Activated T-cell treated with anti-CD3 and anti-CD28 coated beads, Interleukin-2, amount 50 U/mL, for 4 hours (primary cell): ENCODE data around the gene C1QTNF5. TPM values are rescaled to one million over a fixed set of nuclear protein-coding genes. Genes with fewer than 3 reads are reported as not detected.

Source experiments
- ATAC-seq, 2 donors: fragments of 200-7000 bp; cut with Tn5 transposase; one replicate each; pipeline ENCODE4 v1.10.0; 2021
- DNase-seq: peaks from one replicate; pipeline ENCODE4 v3.0.0-alpha.2; 2020
- H3K27me3 Mint-ChIP-seq: one replicate; pipeline ENCODE4 v1.8.0; 2021; ENCODE audit warnings: low read depth, mixed read lengths
- H3K36me3 Mint-ChIP-seq: one replicate; pipeline ENCODE4 v1.8.0; 2022; ENCODE audit warnings: mixed read lengths; ENCODE audit not compliant: insufficient read depth
- H3K4me1 Mint-ChIP-seq: one replicate; pipeline ENCODE4 v1.8.0; 2021; ENCODE audit warnings: low read depth, mixed read lengths
- H3K4me3 Mint-ChIP-seq: one replicate; pipeline ENCODE4 v1.8.0; 2021; ENCODE audit warnings: mild to moderate bottlenecking, moderate library complexity, mixed read lengths
- H3K9me3 Mint-ChIP-seq: one replicate; pipeline ENCODE4 v1.8.0; 2021; ENCODE audit warnings: mixed read lengths
- total RNA-seq, 3 donors: library from RNA; stranded (reverse); gene quantifications; one replicate each; pipeline ENCODE4 v1.2.1, GENCODE V29; 2021

Gene C1QTNF5
- total RNA-seq, 3 donors from 2014 or later = not detected

DNA sequence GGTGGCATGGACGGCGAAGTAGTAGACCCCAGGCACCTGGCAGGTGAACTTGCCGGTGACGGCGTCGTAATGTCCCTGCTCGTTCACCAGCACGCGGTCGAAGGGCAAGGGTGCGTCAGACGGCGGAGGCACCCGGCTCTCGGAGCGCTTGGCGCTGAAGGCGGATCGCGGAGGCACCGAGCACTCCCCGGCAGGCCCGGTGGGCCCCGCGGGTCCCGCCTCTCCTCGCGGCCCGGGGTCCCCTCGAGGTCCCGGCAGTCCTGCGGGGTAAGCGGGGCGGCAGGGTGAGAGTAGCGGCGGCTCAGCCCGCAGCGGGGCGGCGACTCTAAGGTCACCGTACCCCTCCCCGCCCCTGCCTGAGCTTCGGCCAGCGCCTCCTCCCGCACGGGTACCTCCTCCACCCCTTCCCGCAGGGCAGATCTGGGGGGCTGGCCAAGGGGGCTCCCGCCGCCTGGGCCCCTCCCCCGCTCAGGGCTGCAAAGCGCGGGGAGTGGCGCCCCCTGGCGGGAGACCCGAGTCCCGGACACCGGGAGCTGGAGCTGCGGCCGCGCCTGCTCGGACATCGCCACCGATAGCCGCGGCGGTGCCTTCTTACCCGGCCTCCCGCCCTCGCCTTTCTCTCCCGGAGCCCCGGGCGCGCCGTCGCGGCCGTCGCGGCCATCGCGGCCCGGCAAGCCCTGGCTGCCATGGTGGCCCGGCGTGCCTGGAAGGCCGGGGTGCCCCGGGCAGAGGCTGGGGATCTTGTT, 921 bp downstream of the C1QTNF5 start:
- peaks cover 36% of the 10 kb centered on the region for H3K27me3 Mint-ChIP-seq
- ATAC-seq = peak; percentile 8 to 18
- H3K4me3 Mint-ChIP-seq = no peak overlapping the region
- peaks cover 2% of the 10 kb centered on the region for H3K36me3 Mint-ChIP-seq
- DNase-seq = no peak
- H3K4me1 Mint-ChIP-seq = peaks cover 39% of the 10 kb centered on the region
- H3K9me3 Mint-ChIP-seq = no peaks in the 10 kb centered on the region

DNA sequence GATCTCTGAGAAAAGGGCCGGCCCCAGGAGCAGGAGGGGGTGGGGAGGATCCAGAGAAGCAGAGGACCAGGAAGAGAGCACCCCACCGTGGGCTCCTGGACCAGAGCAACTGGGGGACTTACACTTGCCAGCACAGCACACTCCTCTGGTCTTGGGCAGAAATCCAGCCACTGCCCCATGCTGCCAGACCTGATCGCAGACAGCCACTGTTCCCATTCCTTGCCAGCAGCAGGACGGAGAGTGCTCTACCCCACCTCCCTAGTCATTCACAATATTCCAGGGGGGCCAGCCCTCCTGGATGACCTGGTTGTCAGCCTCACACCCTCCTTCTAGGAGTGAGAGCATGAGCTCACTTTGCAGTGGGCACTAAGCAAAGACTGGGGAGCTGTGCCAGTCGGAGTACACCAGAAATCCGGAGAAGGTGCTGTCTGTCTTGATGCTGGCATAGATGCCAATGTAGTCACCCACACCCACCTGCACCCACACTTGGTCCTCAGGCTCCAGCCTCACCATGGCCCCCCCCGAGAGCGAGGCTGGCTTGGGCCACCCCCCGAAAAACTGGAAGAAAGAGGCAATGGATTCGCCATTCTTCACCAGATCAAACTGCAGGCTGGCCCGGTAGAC, 1.6 kb downstream of the C1QTNF5 start:
- ATAC-seq = no peak
- H3K4me3 Mint-ChIP-seq = no peak overlapping the region
- H3K9me3 Mint-ChIP-seq = no peaks in the 10 kb centered on the region
- no peak for DNase-seq
- H3K4me1 Mint-ChIP-seq = peaks cover 41% of the 10 kb centered on the region
- peaks cover 33% of the 10 kb centered on the region for H3K27me3 Mint-ChIP-seq
- peaks cover 2% of the 10 kb centered on the region for H3K36me3 Mint-ChIP-seq

DNA sequence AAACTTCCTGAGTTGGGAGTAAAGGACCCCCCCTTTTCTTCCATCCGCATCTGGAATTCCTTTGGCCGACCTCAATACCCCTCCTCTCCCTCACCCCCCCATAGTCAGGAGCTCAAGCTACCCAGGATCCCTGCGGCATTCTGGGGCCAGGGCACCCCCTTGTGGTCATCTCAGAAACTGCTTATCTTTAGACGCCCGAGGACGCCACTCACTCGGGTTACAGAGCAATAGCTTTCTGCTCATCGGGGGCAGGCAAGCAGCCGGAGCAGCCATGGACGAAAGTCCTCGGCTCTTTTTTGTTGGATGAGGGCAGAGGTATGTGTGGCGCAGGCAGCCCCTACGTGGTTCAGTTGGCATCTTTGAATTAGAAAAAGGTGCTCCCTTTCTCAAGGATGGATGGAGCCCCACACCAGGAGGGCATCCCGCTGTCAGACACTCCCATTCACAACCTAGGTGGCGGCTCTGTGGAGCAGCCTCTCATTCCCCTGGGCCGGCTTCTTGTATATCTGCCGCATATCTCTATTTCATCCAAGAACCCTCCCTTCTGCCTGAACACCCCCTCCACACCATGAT, 2.3 kb downstream of the C1QTNF5 start:
- peak; percentile 61 for DNase-seq
- H3K4me1 Mint-ChIP-seq = peaks cover 43% of the 10 kb centered on the region
- peaks cover 30% of the 10 kb centered on the region for H3K27me3 Mint-ChIP-seq
- no peak overlapping the region for H3K4me3 Mint-ChIP-seq
- peaks cover 2% of the 10 kb centered on the region for H3K36me3 Mint-ChIP-seq
- no peaks in the 10 kb centered on the region for H3K9me3 Mint-ChIP-seq
- ATAC-seq = peak; percentile 41 to 43

DNA sequence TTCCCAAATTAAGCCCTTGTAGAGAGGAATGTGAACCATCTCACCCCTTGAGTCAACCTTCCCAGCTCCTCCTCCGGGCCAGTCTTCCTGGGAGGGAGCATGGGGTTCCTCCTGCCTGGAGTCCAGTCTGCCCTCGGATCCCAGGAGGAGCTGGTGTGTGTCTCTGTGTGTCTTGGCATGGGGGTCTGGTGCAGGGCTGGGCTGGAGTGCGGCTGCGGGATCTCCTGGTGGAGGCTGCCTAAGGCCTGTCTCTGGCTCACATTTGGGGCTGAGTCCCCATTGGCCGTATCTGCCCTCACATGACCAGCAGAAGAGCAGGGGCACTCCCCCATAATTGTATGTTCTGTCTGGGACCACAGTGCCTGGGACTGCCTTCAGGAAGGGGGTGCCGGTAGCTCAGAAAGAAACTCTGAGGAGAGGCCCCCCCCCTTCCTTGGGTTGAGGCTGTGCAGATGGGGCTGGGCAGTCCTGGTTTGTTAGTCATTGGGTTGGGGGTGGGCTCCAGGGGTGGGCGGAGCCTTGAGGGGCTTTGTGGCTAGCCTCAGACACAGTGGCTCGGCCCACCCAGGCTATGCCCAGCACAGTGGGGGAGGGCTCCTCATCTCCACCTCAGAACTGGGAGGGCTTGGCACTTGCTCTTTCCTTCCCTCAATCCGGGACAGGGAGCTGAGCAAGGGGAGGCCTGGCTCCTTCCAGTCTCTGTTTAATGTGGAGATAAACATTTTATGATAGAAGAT, 2.9 kb downstream of the C1QTNF5 start:
- Mint-ChIP-seq H3K4me1 (peaks cover 43% of the 10 kb centered on the region), H3K36me3 (peaks cover 2% of the 10 kb centered on the region), H3K9me3 (no peaks in the 10 kb centered on the region), H3K27me3 (peaks cover 26% of the 10 kb centered on the region), H3K4me3 (no peak overlapping the region)
- ATAC-seq (no peak), DNase-seq (no peak)

DNA sequence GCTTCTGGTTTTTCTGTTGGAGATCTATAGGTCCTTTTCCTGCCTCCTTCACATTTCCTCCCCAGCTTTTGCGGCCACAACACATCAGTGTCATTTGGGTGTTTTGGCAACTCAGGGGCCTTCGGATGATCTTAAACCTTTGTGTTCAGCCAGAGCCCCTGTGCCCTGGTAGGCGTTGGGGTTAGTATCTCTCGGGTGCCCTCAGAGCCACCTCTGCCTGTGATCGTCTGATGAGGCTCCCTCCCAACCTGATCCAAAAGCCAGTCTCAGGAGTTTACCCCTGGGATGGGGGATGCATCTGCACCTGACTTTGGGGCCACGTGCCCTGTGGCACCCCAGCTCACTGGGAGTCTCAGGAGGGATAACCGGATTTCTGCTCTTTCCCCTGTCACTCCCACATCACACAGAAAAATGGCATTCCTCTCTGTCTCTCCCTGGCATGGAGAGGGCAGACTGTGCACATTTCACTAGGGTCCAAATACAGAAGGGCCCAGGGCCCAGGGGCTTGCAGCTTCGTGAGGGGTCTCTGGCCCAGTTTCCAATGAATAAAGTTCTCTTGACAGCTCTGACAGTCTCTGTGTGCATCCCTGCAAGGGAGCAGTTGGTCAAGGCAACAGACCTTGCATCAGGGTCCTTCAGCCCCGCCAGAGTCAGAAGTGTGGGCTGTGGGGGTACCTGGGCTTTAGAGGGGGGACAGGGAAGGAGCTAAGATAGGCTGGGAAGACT, 3.8 kb downstream of the C1QTNF5 start:
- Mint-ChIP-seq H3K4me3 (peak overlapping the region; percentile 64), H3K9me3 (no peaks in the 10 kb centered on the region), H3K36me3 (peaks cover 2% of the 10 kb centered on the region), H3K4me1 (peaks cover 43% of the 10 kb centered on the region), H3K27me3 (peaks cover 23% of the 10 kb centered on the region)
- ATAC-seq (no peak), DNase-seq (no peak)

DNA sequence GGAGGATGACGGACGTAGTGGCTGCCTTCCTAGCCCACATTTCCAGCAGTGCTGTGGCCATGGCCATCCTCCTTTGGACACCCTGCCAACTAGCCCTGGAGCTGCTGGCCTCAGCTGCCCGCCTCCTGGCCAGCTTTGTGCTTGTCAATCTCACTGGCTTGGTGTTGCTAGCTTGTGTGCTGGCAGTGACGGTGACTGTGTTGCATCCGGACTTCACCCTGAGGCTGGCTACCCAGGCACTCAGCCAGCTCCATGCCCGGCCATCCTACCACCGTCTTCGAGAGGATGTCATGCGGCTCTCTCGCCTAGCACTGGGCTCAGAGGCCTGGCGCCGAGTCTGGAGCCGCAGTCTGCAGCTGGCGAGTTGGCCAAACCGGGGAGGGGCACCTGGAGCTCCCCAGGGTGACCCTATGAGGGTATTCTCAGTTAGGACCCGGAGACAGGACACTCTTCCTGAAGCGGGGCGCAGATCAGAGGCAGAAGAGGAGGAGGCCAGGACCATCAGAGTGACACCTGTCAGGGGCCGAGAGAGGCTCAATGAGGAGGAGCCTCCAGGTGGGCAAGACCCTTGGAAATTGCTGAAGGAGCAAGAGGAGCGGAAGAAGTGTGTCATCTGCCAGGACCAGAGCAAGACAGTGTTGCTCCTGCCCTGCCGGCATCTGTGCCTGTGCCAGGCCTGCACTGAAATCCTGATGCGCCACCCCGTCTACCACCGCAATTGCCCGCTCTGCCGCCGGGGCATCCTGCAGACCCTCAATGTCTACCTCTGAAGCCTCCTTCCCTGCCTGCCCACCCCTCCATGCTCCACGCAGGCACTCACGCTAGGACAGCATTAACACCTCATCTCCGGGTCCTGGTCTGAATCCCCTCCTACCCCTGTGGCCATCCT, 4.8 kb downstream of the C1QTNF5 start:
- Mint-ChIP-seq H3K4me1 (peaks cover 38% of the 10 kb centered on the region), H3K27me3 (peaks cover 16% of the 10 kb centered on the region), H3K4me3 (peak overlapping the region; percentile 99), H3K36me3 (peaks cover 2% of the 10 kb centered on the region), H3K9me3 (no peaks in the 10 kb centered on the region)
- DNase-seq (no peak), ATAC-seq (no peak)

DNA sequence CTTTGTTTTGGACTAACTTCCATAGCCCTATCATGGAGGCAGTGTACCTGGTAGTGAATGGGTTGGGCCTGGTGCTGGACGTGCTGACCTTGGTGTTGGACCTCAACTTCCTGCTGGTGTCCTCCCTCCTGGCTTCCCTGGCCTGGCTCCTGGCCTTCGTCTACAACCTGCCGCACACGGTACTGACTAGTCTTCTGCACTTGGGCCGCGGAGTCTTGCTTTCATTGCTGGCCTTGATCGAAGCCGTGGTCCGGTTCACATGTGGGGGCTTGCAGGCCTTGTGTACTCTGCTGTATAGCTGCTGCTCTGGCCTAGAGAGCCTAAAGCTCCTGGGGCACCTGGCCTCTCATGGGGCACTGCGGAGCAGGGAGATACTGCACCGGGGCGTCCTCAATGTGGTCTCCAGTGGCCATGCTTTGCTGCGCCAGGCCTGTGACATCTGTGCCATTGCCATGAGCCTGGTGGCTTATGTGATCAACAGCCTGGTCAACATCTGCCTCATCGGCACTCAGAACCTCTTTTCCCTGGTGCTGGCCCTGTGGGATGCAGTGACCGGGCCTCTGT, 5.5 kb downstream of the C1QTNF5 start:
- Mint-ChIP-seq H3K27me3 (peaks cover 14% of the 10 kb centered on the region), H3K4me3 (peak overlapping the region; percentile 99), H3K4me1 (peaks cover 36% of the 10 kb centered on the region), H3K36me3 (peaks cover 2% of the 10 kb centered on the region), H3K9me3 (no peaks in the 10 kb centered on the region)
- ATAC-seq (no peak), DNase-seq (no peak)

DNA sequence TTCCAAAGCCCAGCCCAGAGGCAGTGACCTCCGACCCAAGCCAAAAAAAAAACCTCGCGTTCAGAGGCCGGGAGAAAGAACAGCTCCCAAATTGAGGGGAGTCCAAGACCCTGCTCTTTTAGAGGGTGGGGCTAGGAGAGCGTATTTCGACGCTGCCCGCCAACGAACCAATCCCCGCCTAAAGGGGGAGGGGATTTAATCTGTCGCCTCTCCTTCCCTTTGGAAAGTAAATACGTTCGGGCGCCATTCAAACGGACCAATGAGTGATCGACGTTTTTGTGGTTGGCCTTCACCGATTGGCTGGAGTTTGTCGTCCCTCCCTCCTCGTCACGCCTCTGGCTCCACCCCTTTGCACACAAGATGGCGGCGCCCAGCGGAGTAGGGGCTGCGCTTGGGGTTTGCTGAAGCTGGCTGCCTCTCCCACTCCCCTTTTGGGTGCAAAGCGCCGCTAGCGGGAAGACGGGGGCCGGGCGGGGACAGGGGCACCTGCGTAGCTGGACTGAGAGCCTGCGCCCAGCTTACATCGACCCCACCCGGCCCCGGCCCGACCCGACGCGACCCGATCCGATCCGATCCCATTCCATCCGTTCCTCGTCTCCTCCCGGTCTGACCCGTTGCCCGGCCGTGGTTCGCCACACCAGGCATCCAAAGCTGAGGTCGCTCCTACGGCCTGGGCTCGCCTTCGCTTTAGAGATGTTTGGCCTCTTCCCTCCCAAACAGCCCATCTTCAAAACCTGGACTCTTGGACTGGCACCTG, 6.3 kb downstream of the C1QTNF5 start, which contains the start of gene RNF26:
TSS of gene RNF26 (plus strand) at position 354 of the 757 bp plus-strand sequence. CDS start 596 bp downstream, outside the sequence.
- peak; percentile 91 for DNase-seq
- Mint-ChIP-seq H3K36me3 (peaks cover 2% of the 10 kb centered on the region), H3K4me1 (peaks cover 34% of the 10 kb centered on the region), H3K27me3 (peaks cover 14% of the 10 kb centered on the region), H3K9me3 (no peaks in the 10 kb centered on the region), H3K4me3 (peak within 1 kb of the TSS; percentile 99)
- peak; percentile 95 to 96 for ATAC-seq

DNA sequence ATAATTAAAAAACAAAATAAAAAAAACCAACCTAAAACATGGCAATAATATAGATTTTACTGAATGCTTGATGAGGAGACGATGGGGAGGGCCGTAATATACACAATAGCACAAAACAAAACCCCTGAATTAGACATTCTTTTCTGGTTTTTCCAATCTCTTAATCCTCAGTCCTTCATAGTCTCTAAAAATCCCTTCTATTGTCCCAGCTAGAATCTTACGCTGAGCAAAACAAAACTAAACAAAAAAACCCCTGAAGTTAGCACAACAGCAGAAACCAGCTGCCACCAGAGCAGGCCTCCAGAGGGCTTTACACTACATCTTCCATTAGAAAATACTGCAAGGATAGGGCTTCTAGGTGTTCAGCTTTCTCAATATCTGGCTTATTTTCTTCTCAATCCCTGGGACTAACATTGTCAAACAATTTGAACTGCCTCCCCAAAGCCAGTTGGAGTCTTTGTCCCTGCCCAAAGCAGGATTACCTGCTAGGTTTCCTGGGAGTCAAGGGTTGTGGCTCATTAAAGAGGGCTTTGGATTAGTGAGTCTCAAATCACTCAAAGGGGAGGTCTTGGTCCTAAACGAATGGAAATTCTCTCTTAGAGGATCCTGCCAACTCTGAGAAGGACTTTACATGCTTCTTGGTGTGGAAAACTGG, 8.4 kb downstream of the C1QTNF5 start:
- peaks cover 2% of the 10 kb centered on the region for H3K36me3 Mint-ChIP-seq
- H3K4me3 Mint-ChIP-seq = peak overlapping the region; percentile 99

DNA sequence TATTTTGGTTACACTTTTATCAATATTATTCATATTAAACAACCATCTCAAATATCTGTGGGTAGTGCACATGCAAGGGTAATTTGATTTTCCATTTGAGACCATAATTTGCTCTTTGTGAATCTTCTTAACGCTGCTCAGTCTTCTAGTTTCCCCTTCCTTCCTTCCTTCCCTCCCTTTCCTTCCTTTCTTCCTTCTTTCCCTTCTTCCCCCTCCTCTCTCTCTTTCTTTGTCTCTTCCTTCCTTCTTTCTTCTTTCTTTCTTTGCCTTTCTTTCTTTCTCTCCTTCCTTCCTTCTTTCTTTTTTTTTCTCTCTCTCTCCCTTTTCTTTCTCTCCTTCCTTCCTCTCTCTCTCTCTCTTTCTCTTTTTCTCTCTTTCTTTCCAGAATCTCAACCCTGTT, 10.4 kb downstream of the C1QTNF5 start:
- Mint-ChIP-seq H3K36me3 (no peaks in the 10 kb centered on the region), H3K4me3 (no peak overlapping the region), H3K27me3 (peaks cover 3% of the 10 kb centered on the region), H3K9me3 (no peaks in the 10 kb centered on the region), H3K4me1 (peaks cover 9% of the 10 kb centered on the region)
- ATAC-seq (no peak), DNase-seq (no peak)

More for the DNA sequence above, 8.4 kb downstream of the C1QTNF5 start:
- H3K4me1 Mint-ChIP-seq = peaks cover 22% of the 10 kb centered on the region
- H3K27me3 Mint-ChIP-seq = peaks cover 3% of the 10 kb centered on the region
- DNase-seq = no peak
- no peaks in the 10 kb centered on the region for H3K9me3 Mint-ChIP-seq
- ATAC-seq = no peak

DNA sequence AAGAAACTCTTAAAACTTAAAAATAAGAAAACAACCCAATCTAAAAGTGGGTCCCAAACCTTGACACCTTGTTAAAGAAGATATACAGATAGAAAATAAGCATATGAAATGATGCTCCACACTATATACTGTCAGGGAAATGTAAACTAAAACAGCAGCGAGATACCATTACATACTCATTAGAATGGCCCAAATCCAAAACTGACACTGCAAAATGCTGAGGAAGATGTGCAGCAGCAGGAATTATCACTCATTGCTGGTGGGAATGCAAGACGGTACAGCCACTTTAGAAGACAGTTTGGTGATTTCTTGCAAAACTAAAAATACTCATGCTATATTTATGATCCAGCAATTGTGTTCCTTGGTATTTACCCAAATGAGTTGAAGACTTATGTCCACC, 11.4 kb downstream of the C1QTNF5 start:
- Mint-ChIP-seq H3K9me3 (no peaks in the 10 kb centered on the region), H3K36me3 (no peaks in the 10 kb centered on the region), H3K27me3 (peaks cover 3% of the 10 kb centered on the region), H3K4me1 (peaks cover 3% of the 10 kb centered on the region), H3K4me3 (no peak overlapping the region)
- DNase-seq = no peak
- no peak for ATAC-seq

DNA sequence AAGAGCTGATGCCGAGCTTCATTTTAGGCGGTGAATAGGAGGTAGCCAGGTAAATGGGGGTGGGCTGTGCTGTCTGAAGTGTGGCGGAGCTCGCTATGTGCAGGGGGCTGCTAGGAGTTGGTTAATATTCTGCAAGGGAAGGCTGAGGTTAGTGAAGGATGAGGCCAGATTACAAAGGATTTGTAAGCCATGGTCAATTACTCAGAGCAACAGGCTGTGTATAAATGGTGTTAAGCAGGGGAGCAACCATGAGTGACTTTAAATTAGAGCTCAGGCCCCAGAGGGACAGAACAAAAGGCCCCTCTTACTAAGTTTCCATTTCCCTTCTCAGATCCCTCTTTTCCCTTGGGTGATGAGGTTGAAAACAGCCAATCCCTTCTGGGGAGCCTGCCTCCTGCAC, 16.5 kb downstream of the C1QTNF5 start:
- Mint-ChIP-seq H3K4me3 (no peak overlapping the region), H3K4me1 (peaks cover 12% of the 10 kb centered on the region), H3K36me3 (no peaks in the 10 kb centered on the region), H3K27me3 (peaks cover 2% of the 10 kb centered on the region), H3K9me3 (no peaks in the 10 kb centered on the region)
- no peak for DNase-seq
- no peak for ATAC-seq
